ENCODE measurements around the gene OR5AL1. TPM values are rescaled to one million over a fixed set of nuclear protein-coding genes. Genes with fewer than 3 reads are reported as not detected.
"Not testable (repeated sequence)": the region's sequence is repeated elsewhere in the genome, so short reads cannot be mapped to it uniquely, and the experiment has no call there.

The OR5AL1 gene
- polyA plus RNA-seq (2013, experiment 1 of 2; ENCODE audit: insufficient read length): not detected
- not detected for polyA plus RNA-seq (2013, experiment 2 of 2; ENCODE audit: insufficient read length)

DNA sequence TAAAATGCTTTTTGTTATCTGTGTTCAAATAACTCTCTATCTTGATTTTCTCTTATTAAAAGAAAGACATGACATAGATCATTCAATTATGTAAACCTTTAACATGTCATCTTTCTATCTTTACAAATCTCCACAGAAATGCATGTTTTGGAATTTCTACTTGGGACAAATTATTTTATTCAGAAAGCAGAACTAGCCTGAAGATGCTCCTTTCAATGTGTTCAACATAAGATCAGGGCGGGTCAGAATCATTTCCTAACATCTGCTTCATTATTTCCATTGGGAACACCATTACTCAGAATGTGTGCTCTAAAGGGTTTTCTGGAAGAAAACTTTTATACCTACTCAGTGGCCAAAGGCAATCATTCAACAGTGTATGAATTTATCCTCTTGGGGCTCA lies at the start of gene OR5AL1:
OR5AL1 (plus strand) TSS at position 301 of the 400 bp plus-strand sequence.
- DNase-seq: no peak

DNA sequence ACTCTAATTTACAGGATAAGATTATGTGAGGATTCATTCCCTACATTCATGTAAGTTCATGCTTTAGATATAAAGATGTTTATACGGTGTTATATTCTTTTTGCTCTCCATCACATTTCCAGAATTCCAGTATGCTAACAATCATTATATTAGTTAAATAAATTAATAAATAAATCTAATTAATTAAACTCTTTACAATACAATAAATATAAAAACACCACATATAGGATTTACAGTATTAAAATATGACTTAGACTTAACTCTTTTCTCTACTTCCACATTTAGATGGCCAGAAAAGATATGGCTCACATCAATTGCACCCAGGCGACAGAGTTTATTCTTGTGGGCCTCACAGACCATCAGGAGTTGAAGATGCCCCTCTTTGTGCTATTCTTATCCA lies 37.2 kb upstream of the OR5AL1 start, which contains the start of gene OR8U1:
OR8U1 (plus strand) TSS at position 301 of the 400 bp plus-strand sequence; CDS start at position 301, 0 bp downstream.
- no peak for DNase-seq

DNA sequence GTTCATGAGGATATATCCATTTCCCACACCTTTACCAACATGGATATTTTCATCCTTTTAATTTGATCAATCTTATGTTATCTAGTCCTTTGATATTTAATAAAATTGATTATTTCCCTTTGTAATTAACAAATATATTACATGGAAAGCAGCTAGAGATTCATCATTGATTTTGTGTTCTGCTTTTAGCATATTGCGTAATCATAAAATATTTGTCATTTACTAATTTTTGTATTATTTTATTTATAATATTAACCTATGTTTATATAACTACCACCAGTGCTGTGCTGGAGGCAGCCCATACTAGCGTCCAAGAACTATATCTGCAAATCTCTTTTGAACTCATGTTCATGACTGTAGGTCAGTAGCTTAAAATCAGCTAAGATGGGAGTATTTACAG lies 32.4 kb upstream of the OR5AL1 start:
- DNase-seq: no peak

DNA sequence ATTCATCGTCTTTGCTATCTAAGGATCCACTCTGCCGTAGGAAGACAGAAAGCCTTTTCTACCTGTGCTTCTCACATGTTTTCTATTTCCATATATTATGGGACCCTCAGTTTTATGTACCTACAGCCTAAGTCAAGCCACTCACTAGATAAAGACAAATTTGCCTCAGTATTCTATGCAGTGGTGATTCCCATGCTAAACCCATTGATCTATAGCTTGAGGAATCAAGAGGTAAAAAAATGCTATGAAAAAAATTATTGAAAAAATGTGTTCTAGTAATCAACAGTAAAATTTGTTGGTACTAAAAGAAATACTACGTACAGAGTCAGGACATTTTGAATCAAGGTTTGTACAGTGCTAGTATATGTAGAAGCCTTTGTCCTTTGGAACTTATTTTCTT lies 18.1 kb upstream of the OR5AL1 start:
- DNase-seq: no peak

DNA sequence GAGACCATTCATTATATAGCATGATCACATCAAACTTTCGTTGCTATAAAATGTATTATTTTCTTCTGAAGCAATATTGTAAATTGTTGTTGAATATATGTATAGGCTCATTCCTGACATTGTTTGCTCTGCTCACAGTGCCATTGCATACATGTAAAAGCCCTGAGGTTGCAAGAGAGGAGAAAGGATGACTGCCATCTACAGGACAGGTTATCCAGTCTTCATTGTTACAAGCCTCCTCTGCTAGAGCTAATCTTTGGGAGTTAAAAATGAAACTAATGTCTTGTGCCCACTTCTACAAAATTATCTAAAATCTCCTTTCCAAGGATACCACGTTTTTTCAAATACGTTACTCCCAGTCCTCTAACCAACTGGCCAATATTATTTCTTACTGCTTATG lies 16.4 kb upstream of the OR5AL1 start:
- DNase-seq: no peak

DNA sequence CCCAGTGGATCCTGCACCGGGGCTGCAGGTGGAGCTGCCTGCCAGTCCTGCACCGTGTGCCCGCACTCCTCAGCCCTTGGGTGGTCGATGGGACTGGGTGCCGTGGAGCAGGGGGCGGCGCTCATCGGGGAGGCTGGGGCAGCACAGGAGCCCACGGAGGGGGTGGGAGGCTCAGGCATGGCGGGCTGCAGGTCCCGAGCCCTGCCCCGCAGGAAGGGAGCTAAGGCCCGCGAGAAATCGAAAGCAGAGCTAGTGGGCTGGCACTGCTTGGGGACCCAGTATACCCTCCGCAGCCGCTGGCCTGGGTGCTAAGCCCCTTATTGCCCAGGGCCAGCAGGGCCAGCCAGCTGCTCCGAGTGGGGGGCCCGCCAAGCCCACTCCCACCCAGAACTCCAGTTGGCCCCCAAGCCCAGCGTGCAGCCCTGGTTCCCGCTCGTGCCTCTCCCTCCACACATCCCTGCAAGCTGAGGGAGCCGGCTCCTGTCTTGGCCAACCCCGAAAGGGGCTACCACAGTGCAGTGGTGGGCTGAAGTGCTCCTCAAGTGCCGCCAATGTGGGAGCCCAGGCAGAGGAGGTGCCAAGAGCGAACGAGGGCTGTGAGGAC lies 10.5 kb upstream of the OR5AL1 start:
- DNase-seq: not testable (repeated sequence)

DNA sequence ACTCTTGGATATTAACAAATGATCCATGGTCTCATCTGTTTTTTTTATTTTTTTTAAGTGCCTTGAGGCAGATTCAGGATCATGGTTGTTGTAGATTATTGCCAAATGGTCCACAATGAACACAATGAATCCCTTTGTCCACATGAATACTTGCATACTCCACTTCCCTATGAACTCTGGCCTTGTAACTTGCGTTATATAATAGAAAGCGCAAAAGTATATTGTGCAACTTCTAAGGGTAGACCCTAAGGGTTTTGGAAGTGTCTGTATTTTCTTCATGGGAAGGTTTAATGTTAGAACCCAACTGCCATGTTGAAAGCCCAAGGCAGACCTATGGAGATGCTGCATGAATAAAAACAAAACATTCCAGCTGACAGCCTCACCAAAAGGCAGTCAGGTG lies 8.1 kb upstream of the OR5AL1 start:
- DNase-seq: no peak

DNA sequence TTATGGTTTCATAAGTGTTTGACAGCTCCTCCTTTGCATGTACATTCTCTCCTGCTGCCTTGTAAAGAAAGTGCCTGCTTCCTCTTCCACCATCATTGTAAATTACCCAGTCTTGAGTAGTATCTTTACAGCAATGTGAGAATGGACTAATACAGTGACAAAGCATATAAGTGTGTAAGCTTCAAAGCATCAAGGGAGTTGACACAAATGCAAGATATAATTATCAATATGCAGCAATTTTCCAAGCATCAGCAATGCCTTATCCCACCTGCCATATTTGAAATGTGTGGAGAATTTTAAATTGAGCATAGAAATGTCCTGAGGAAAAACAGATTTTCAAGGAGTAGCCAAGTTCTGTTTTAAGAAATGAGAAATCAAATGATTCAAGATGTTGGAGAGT lies 1.7 kb upstream of the OR5AL1 start:
- DNase-seq: no peak

DNA sequence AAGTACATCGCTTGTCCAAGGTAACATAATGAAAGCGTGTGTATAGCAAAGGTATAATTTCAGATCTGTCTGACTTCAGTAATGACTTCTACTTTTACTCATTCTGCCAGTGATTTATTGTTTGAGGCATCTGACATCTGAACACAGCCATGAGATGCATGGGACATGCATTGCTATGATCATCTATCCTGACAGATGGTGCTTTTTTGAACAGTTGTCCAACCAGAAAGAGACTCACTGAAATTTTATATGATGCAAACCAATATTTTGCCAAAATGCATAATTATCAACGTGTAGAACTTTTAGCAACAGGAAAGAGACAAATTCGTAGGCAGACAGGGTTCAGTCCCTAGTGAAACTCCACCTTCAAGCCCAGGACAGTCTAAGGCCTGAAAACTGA lies 41.0 kb downstream of the OR5AL1 start:
- DNase-seq: no peak

DNA sequence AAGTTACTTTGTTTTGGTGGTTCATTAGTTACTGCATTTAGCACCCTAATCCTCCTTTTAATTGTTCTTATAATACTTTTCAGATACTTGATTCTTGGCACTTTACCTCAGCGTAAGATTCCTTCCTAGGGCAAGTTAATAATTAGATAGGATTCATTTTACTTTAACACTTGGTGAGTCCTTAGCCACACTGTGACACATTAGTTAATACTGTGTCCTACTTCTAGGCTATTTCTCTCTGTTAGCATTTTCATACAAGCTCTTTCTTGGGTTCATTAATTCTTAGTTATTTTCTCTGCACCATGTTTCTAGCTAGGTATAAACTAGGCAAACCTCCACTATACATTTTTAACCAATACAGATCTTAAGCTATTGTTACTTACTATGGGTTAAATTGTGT lies 44.6 kb downstream of the OR5AL1 start:
- DNase-seq: no peak

Measured in fibroblast of skin of abdomen (primary cell).